ENCODE data around the gene PRMT7.

Gene PRMT7

DNA sequence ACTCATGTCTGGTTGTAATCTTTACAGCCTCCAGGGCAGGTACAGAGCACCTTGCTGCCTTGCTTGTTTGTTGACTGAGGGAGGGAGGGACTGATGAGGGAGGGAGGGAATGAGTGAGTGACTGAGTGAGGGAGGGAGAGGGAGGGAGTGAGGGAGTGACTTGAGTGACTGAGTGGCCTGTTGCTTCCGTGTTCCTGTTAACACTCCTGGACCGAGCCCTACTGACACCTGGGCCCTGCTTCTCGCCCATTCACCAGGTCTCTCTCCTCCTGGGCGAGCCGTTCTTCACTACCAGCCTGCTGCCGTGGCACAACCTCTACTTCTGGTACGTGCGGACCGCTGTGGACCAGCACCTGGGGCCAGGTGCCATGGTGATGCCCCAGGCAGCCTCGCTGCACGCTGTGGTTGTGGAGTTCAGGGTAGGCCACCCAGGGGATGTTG, 41.2 kb downstream of the PRMT7 start:
- TF ChIP-seq, protein P1, sequence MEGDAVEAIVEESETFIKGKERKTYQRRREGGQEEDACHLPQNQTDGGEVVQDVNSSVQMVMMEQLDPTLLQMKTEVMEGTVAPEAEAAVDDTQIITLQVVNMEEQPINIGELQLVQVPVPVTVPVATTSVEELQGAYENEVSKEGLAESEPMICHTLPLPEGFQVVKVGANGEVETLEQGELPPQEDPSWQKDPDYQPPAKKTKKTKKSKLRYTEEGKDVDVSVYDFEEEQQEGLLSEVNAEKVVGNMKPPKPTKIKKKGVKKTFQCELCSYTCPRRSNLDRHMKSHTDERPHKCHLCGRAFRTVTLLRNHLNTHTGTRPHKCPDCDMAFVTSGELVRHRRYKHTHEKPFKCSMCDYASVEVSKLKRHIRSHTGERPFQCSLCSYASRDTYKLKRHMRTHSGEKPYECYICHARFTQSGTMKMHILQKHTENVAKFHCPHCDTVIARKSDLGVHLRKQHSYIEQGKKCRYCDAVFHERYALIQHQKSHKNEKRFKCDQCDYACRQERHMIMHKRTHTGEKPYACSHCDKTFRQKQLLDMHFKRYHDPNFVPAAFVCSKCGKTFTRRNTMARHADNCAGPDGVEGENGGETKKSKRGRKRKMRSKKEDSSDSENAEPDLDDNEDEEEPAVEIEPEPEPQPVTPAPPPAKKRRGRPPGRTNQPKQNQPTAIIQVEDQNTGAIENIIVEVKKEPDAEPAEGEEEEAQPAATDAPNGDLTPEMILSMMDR (conservative IDR thresholded peaks at IDR 0.05; ENCODE audit: control insufficient read depth, insufficient read depth, low read depth, low read length), result no peak
- no peak for DNase-seq (ENCODE audit: low read depth)
- no peak overlapping the region for H3K4me3 ChIP-seq (ENCODE audit: control insufficient read depth, low read depth, low read length)

DNA sequence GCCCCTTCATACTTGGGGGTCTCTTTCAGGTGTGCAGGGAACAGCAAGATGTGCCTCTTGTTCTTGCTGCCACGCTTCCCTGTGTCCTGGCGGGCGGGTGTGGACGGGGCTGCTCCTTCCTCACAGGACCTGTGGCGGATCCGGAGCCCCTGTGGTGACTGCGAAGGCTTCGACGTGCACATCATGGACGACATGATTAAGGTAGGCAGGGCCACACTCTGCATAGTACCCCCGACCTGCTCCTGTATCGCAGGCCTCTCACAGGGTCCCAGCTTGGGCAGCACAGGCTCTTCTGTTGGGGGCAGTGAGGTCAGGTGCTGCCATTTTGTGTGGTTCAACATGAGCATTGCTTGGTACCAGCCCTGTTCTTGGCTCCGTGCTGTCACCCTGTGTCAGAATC, 42.5 kb downstream of the PRMT7 start:
- TF ChIP-seq, protein P1 (conservative IDR thresholded peaks at IDR 0.05; ENCODE audit: control insufficient read depth, insufficient read depth, low read depth, low read length), result no peak
- H3K4me3 ChIP-seq (ENCODE audit: control insufficient read depth, low read depth, low read length), result no peak overlapping the region
- no peak for DNase-seq (ENCODE audit: low read depth)

DNA sequence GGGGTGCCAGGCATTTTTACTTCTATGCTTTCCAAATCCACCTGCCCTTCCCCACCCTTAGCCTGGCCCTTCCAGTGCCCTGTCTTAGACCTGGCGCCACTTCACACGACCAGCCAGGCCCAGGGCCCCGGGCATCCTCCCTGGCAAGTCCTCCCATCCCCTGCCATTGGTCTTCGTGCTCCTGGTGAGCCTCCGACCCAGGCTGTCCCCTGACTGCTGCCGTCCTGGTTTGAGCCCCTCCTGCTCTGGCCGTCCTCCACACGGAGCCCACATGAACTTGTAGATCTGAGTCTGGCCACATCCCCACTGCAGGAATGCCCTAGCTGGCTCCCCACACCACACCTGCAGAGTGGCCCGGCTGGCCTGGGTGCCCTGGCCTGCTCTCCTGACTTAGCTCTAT, 44.0 kb downstream of the PRMT7 start:
- no peak for DNase-seq (ENCODE audit: low read depth)
- TF ChIP-seq, protein P1 (conservative IDR thresholded peaks at IDR 0.05; ENCODE audit: control insufficient read depth, insufficient read depth, low read depth, low read length), result no peak
- no peak overlapping the region for H3K4me3 ChIP-seq (ENCODE audit: control insufficient read depth, low read depth, low read length)

DNA sequence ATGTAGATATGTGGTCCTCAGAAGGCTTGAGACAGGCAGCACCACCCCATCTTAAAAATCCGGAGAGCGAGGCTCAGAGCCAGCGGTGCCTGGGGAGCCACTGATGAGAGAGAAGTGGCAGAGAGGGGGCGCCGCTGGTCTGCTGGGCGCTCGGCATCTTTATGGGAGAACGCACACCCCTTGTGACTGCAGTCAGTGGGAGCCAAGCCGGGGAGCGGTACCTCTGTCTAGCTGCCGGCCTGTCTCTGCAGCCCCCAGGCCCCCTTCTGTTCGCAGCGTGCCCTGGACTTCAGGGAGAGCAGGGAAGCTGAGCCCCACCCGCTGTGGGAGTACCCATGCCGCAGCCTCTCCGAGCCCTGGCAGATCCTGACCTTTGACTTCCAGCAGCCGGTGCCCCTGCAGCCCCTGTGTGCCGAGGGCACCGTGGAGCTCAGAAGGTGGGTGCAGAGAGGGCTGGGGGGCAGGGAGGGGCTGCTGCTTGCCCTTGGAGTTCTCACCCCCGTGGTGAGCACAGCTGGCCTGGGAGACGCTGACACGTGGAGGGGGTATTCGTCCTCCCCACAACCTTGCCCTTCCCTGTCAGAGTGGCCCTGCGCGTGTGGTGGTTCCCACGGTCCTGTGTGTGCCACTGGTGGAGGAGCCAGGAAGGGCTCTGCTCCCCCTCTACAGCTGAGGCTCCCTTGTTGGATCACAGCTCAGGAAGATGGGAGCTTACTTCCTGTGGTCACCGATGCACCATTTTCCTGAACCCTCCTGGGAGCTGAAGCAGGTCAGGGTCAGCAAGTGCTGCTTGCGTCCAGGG, 44.8 kb downstream of the PRMT7 start:
- DNase-seq (ENCODE audit: low read depth), result no peak
- no peak overlapping the region for H3K4me3 ChIP-seq (ENCODE audit: control insufficient read depth, low read depth, low read length)
- TF ChIP-seq, protein P1 (conservative IDR thresholded peaks at IDR 0.05; ENCODE audit: control insufficient read depth, insufficient read depth, low read depth, low read length), result no peak

DNA sequence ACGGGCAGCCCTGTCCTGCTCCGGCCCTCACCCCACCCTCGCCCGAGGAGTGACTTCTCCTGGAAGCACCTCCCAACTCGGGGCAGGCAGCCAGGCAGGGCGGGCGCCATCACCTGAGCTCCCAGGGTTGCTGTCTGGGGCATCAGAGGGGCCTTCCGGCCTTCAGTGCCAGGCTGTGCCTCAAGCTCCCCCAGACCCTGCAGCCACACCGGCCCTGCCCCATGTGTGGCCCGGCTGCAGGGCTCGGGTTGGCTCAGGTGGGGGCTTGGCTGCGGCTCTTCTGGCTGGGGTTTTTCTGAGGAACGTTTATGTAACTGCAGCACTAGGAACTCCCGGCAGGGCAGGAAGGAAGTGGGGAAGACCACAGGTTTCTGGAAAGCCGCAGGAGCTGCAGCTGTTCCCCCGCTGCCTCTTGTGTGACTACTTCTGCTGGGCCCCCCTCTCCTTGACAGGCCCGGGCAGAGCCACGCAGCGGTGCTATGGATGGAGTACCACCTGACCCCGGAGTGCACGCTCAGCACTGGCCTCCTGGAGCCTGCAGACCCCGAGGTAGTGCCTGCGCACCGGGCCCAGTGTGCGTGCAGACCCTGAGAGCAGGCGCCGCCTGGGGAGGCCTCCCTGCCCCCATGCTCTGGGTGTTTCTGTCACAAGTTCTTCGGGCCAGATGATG, 45.6 kb downstream of the PRMT7 start:
- no peak for DNase-seq (ENCODE audit: low read depth)
- no peak overlapping the region for H3K4me3 ChIP-seq (ENCODE audit: control insufficient read depth, low read depth, low read length)
- TF ChIP-seq, protein P1 (conservative IDR thresholded peaks at IDR 0.05; ENCODE audit: control insufficient read depth, insufficient read depth, low read depth, low read length), result no peak

DNA sequence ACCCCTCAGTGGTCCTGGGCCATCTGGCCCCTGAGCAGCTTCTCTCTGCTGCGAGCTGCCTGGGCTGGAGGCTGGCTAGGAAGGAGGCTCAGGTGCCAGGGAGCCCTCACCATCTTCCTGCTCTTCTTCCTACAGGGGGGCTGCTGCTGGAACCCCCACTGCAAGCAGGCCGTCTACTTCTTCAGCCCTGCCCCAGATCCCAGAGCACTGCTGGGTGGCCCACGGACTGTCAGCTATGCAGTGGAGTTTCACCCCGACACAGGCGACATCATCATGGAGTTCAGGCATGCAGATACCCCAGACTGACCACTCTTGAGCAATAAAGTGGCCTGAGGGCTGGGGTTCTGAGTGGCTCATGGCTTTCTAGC, 46.1 kb downstream of the PRMT7 start:
- DNase-seq (ENCODE audit: low read depth), result no peak
- H3K4me3 ChIP-seq (ENCODE audit: control insufficient read depth, low read depth, low read length), result no peak overlapping the region
- TF ChIP-seq, protein P1 (conservative IDR thresholded peaks at IDR 0.05; ENCODE audit: control insufficient read depth, insufficient read depth, low read depth, low read length), result no peak
